Hematopoietic multipotent progenitor cell treated with erythropoietin and hydrocortisone succinate and interleukin-3 and kit ligand, for 8 days (in vitro differentiated cells): ENCODE data around the gene DUS2.
"Not testable (repeated sequence)": the region's sequence is repeated elsewhere in the genome, so short reads cannot be mapped to it uniquely, and the experiment has no call there.

ENCODE experiments used
- DNase-seq: peaks from one replicate; pipeline ENCODE4 v3.0.0-alpha.2; 2015

Gene DUS2

DNA sequence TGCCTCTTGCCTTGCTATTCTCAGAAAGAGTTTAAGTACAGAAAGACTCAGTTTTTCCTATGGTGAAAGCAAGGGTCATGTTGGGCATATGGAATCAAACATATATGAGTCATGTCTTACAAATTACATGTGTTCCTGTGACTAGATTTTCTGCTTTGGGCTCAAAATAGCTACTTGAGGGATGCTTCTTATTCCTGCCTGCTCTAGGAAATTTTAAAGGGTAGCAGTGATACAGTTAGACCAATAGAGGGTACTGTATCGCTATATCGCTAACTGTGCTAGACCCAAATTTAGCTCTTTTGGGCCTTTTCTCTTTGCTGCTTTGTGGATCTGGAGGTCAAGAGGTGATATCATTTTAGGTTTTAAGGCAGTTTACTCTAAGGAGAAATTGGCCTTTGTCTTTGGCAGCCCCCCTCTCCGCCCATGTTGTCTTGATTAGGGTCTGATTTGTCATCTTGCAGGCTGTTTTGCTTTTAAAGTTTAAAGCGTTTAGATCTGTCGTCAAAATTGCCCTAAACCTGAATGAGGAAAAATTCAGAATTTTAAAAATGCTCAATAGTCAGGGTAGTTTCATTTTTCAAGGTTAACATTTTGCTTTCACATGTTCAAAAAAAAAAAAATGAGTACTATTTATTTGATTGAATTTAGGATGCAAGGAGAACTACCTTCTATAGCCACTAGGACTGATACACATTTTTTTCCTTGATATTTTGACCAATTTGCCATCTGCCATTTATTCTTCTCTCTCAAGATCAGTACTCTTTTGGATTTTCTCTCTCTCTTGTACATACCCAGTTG, 70.9 kb downstream of the DUS2 start:
- DNase-seq: peak; percentile 67

DNA sequence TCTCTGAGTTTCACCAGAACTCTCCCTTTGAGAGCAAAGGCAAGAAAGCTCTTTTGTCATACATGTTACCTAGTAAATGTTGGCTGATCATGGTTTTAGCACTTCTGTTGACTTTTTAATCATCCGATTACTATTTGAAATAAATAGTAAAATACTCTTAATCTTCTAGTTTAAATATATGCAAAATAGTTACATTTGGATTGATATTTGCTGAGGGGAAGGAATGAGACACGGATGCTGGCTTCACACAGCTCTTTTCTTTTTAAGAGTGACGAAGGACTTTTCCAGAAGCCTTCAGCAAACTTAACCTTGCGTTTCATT, 71.5 kb downstream of the DUS2 start:
- DNase-seq: no peak

DNA sequence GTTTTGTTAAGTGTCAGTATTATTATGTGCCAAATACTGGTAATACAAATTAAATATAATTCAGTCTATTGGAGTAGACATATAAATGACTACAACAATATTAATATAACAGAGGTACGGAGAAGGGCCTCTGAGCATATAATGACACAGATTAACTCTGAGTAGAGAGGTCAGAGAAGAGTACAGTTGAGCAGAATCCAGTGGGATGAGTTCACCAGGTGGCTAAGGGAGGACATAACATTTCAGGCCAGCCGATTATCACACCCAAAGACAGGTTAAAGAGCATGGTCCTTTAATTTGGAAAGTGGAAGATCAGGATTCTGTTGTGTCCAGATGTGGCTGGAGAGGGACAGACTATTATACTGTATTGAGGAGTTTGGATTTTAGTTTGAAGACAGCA, 73.4 kb downstream of the DUS2 start:
- no peak for DNase-seq

DNA sequence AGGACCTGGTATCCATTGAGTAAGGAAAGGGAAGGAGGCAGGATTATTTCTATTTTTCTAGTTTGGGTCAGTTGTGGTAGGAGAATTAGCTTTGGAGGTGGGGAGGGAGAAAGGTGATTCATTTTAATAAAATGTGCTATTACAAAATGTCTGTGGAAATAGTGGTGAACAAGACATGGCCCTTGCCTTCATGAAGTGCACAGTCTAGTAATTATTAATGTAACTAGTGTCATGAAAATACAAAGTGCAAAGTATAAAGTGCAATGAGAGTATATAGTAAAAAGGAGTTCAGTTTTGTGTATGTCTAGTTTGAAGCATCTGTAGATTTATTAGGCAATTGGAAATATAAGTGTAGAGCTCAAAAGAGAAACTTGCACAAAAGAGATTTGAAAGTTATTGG, 74.0 kb downstream of the DUS2 start:
- DNase-seq: no peak

DNA sequence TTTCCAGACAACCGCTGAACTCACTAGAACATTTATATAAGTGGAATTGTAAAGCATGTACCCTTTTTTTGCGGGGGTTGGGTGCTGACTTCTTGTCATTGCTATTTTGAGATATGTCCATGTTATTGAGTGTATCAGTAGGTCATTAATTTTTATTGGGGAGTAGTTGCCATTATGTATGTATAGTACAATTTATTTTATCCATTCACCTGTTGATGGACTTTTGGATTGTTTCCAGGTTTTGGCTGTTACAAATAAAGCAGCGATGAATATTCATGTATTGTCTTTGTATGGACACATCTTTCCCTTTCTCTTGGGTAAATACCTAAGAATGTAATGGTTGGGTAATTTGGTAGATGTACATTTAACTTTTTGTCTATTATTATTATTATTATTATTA, 74.8 kb downstream of the DUS2 start:
- DNase-seq: no peak

DNA sequence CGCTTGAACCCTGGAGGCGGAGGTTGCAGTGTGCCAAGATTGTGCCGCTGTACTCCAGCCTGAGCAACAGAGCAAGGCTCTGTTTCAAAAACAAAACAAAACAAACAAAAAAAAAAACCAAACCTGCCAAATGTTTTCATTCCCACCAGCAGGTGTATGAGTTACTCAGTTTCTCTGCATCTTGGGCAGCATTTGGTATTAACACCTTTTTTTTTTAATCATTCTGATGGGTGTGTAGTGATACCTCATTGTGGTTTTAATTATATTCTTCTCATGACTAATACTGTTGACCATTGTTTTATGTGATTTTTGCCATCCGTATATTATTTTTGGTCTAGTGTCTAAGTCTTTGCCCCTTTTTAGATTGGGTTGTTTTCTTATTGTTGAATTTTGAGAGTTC, 77.4 kb downstream of the DUS2 start:
- no peak for DNase-seq

DNA sequence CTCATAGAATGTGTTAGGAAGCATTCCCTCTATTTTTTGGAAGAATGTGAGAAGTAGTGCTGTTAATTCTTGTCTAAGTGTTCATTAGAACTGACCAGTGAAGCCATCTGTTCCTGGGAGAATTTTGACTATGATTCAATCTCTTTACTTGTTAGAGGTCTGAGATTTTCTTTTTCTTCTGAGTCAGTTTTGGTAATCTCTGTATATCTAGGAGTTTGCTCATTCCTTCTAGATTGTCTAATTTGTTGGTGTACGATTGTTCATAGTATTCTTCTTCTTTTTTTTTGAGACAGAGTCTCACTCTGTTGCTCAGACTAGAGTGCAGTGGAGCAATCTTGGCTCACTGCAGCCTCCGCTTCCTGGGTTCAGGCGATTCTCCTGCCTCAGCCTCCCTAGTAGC, 82.5 kb downstream of the DUS2 start:
- no peak for DNase-seq

DNA sequence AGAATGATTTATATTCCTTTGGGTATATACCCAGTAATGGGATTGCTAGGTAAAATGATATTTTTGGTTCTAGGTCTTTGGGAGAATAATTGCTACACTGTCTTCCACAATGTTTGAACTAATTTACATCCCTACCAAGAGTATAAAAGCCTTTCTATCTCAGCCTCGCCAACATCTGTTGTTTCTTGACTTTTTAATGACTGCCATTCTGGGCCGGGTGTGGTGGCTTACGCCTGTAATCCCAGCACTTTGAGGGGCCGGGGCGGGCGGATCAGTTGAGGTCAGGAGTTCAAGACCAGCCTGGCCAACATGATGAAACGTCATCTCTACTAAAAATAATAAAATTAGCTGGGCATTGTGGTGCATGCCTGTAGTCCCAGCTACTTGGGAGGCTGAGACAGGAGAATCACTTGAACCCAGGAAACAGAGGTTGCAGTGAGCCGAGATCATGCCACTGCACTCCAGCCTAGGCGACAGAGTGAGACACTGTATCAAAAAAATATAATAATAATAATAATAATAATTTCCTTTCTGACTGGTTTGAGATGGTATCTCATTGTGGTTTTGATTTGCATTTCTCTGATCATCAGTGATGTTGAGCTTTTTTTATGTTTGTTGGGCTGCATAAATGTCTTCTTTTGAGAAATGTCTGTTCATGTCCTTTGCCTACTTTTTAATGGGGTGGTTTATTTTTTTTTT, 84.3 kb downstream of the DUS2 start:
- DNase-seq: not testable (repeated sequence)

DNA sequence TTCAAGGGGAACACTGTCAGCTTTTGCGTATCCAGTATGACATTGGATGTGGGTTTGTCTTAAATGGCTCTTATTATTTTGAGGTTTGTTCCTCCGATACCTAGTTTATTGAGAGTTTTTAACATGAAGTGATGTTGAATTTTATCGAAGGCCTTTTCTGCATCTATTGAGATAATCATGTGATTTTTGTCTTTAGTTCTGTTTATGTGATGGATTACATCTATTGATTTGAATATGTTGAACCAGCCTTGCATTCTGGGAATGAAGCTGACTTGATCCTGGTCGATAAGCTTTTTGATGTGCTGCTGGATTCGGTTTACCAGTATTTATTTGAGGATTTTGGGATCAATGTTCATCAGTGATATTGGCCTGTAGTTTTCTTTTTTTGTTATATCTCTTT, 86.1 kb downstream of the DUS2 start:
- not testable (repeated sequence) for DNase-seq

DNA sequence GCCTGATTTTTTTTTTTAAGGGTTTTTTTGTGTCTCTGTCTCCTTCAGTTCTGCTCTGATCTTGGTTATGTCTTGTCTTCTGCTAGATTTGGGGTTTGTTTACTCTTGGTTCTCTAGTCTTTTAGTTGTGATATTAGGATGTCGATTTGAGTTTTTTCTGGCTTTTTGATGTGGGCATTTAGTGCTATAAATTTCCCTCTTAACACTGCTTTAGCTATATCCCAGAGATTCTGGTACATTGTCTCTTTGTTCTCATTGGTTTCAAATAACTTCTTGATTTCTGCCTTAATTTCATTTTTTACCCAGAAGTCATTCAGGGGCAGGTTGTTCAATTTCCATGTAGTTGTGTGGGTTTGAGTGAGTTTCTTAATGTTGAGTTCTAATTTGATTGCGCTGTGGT, 87.5 kb downstream of the DUS2 start:
- not testable (repeated sequence) for DNase-seq

DNA sequence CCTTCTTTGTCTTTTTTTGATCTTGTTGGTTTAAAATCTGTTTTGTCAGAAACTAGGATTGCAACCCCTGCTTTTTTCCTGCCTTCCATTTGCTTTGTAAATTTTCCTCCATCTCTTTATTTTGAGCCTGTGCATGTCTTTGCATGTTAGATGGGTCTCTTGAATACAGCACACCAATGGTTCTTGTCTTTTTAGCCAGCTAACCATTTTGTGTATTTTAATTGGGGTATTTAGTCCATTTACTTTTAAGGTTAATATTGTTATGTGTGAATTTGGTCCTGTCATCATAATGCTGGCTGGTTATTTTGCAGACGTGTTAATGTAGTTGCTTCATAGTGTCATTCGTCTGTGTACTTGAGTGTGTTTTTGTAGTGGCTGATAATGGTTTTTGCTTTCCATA, 88.3 kb downstream of the DUS2 start:
- DNase-seq: no peak

DNA sequence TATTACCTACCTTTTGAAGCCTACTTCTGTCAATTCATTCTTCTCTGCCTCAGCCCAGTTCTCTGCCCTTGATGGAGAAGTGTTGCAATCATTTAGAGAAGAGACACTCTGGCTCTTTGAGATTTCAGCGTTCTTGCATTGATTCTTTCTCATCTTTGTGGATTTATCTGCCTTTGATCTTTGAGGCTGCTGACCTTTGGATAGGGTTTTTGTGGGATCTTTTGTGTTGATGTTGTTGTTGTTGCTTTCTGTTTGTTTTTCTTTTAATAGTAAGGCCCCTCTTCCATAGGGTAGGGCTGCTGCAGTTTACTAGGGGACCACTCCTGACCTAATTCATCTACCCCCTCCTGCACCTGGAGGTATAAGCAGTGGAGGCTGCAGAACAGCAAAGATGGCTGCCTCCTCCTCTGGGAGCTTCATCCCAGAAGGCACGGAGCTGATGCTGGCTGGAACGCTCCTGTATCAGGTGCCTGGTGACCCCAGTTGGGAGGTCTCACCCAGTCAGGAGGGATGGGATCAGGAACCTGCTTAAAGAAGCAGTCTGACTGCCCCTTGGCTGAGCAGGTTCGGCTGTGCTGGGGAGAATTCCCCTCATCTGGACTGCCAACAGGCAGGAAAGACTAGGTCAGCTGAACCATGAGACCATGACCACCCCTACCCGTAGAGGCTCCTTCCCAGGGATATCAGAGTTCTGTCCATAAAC, 90.1 kb downstream of the DUS2 start:
- no peak for DNase-seq

DNA sequence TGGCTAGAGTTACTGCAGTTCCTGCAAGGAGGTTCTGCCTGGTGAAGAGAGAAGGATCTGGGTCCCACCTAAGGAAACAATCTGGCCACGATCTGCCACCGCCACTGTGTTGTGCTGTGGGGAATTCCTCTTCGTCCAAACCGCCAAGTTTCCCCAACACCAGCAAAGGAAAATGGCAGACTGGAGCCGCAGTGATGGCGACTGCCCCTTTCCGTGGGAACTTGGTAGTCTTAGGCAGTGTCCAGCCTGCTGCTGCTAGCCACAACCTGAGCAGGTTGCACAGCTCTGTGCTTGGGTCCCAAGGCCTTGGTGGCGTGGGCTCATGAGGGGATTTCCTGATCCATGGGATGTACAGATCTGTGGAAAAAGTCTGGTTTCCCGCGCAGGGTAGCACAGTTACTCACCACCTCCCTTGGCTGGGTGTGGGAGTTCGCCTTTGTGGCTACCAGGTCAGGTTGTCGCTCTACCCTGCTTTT, 90.7 kb downstream of the DUS2 start:
- no peak for DNase-seq

DNA sequence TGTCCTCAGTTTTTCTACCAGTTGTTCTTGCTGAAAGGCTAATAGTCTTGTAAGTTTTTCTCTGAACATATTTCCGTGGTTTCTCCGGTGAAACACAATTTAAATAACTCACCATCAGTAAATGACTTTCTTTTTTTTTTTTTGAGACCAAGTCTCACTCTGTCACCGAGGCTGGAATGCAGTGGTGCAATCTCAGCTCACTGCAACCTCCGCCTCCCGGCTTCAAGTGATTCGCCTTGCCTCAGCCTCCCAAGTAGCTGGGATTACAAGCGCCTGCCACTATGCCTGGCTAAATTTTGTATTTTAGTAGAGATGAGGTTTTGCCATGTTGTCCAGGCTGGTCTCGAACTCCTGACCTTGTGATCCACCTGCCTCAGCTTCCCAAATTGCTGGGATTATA, 91.9 kb downstream of the DUS2 start:
- not testable (repeated sequence) for DNase-seq

DNA sequence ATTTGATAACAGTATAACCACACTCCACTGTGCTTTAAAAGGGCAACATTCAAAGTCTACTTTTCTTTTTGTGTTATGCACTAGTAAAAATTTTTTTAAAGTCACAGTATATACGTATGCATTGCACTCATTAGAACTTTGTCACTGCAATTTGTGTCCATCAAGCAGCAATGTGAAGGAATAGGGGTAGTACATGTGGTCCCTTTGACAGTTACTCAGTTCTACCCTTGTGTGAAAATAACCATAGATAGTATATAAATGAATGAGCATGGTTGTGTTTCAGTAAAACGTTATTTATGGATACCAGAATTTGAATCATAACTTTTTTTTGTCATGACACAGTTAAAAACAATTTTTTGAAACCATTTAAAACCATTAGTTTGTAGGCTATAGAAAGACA, 92.8 kb downstream of the DUS2 start:
- DNase-seq: no peak

DNA sequence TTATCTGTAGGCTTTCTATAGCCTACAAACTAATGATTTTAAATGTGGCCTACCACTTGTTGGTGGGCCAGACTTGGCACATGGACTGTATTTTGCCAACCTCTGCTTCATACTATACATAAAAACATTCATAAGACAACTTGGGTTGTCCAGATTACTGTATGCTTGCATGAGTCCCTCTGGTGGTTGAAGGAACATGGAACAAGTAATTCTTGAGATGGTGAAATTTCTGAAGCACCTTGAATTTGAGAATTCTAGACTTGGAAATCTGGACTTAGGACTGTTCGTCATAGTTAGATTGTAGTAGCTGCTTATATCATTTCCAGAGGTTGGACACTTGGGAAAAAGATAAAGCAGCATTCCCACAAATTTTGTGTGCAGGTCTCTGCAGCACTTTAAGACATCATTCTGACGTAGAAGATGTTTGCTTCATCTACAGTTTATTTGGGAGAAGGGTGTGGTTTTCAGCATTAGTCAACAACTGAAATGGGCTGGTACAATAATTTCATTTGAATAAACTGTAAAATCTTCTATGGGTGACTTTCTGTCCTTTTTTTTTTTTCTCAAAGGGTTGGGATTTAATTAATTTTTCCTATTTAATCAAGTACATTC, 93.3 kb downstream of the DUS2 start:
- peak; percentile 69 for DNase-seq

DNA sequence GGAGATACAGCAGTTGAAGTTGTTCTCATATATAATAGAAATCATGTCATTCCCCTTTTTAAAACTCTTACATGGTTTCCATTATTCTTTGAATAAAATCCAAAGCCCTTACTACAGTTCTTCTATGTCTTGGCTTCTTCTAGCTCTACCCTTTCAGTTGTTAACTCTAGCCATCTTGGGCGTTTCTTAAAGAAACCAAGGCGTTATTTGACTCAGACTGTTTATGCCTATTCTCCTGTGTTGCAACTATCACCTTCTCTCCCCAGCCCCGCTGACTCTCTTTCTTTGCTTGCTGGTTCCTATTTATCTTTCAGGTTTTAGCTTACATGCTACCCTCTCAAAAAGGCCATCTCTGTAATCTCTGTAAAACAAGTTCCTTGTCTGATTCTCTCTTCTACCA, 94.8 kb downstream of the DUS2 start:
- DNase-seq: no peak

DNA sequence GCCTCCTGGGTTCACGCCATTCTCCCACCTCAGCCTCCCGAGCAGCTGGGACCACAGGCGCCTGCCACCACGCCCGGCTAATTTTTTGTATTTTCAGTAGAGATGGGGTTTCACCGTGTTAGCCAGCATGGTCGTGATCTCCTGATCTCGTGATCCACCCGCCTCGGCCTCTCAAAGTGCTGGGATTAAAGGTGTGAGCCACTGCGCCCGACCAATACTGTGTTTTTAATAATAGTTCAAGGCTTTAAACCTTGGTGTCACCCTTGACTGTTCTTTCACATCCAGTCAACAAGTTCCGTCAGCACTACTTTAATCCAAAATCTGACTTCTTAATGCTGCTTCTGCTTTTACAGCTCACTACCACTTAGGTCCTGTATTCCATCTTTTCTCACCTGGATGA, 95.9 kb downstream of the DUS2 start:
- not testable (repeated sequence) for DNase-seq

DNA sequence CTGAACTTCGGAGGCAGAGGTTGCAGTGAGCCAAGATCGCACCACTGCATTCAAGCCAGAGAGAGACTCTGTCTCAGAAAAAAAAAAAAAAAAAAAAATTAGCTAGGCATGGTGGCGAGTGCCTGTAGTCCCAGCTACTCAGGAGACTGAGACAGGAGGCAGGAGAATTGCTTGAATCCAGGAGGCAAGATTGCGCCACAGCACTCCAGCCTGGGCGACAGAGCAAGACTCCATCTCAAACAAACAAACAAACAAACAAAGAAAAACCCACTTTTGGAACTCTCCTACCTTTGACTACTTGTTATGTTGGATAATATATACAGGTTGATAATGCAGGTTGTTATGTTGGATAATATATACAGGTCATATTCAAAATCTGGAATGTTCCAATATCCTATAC, 97.4 kb downstream of the DUS2 start:
- not testable (repeated sequence) for DNase-seq

DNA sequence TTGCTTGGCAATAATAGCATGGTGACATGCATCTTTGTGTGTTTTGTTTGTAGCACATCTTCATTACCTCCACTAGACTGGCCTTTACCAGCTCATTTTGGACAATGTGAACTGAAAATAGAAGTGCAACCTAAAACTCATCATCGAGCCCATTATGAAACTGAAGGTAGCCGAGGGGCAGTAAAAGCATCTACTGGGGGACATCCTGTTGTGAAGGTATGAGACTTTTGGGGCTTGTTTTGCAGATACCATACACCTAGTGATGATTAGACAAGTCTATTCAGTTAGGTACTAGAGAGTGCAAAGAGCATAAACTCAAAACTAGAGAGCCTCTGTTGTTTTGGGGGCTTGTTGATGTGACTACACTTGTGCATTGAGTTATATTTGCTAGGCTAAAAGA, 103.3 kb downstream of the DUS2 start:
- DNase-seq: no peak

DNA sequence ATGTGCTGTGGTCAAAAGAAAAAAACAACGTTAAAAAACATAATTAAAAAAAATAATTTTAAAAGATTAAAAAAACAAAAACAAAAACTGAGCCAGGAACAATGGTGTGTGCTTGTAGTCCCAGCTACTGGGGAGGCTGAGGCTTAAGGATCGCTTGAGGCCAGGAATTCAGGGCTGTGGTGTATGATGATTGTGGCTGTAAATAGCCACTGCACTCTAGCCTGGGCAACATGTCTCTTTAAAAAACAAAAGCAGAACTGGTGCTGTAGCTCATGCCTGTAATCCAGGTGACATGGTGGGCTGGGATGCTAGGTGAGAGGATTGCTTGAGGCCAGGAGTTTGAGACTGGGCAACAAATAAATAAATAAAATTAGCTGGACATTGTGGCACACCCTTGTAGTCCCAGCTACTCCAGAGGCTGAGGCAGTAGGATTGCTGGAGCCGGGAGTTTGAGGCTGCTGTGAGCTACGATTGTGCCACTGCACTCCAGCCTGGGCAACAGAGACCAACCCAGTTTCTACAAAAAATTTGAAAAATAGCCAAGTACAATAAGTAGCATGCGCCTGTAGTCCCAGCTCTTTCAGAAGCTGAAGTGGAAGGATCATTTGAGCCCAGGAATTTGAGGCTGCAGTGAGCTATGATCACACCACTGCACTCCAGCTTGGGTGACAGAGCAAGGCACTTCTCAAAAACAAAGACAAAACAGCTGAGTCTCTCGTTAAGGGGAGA, 105.7 kb downstream of the DUS2 start:
- no peak for DNase-seq
